Psoas muscle (tissue), 8 donors: Measurements from ENCODE around the gene C2orf78. TPM values are rescaled to one million over a fixed set of nuclear protein-coding genes. Genes with fewer than 3 reads are reported as not detected.
"Not testable (repeated sequence)": the region's sequence is repeated elsewhere in the genome, so short reads cannot be mapped to it uniquely, and the experiment has no call there.

ENCODE experiments used
- ATAC-seq, 4 donors: fragments of 200-7000 bp; cut with Tn5 transposase; one replicate each; pipeline ENCODE4 v1.9.1; 2020; ENCODE audit warnings: moderate library complexity in 3 of 4, mild to moderate bottlenecking in 2 of 4
- DNase-seq, 2 donors: peaks; one replicate each; pipeline ENCODE4 v3.0.0-alpha.2; 2020
- H3K27ac ChIP-seq: fragments of 200-600 bp; one replicate; pipeline ENCODE4 v1.8.0; 2022
- H3K27me3 ChIP-seq, 3 donors: fragments of 200-600 bp in 1 of 3; one replicate each; pipeline versions ENCODE4 v1.6.1 to v1.8.0; 2013 to 2022; ENCODE audit warnings: low read length in 2 of 3, mild to moderate bottlenecking in 2 of 3, moderate library complexity in 1 of 3; ENCODE audit not compliant: insufficient read depth in 3 of 3
- H3K36me3 ChIP-seq, 2 donors: fragments of 200-600 bp in 1 of 2; one replicate each; pipeline versions ENCODE4 v1.6.1 to v1.8.0; 2013 to 2022; ENCODE audit warnings: low read depth in 1 of 2, mild to moderate bottlenecking in 1 of 2, moderate library complexity in 1 of 2; ENCODE audit not compliant: insufficient read depth in 1 of 2
- H3K4me1 ChIP-seq: fragments of 200-600 bp; one replicate; pipeline ENCODE4 v1.8.0; 2022
- H3K4me3 ChIP-seq: fragments of 200-600 bp; one replicate; pipeline ENCODE4 v1.8.0; 2022; ENCODE audit warnings: mild to moderate bottlenecking
- H3K9me3 ChIP-seq: fragments of 200-600 bp; one replicate; pipeline ENCODE4 v1.8.0; 2022
- WGBS, 3 donors: extraction: QIAGEN DNeasy Blood & Tissue Kit; methylation state at CpG; one replicate each; pipeline versions ENCODE4 v1.1.6 to v1.1.7; 2013; 5-methylcytosine and 5-hydroxymethylcytosine counted together
- intact Hi-C, 2 donors: fragments of 100-400 bp; cut with DNase I; formaldehyde crosslinking; loops; one replicate each; pipeline versions ENCODE4 v1.11.0 to v1.14.2; 2022
- polyA plus RNA-seq, 3 donors: library from polyadenylated mRNA; stranded (reverse); fragments of 200-250 nt; gene quantifications; one replicate each; pipeline ENCODE4 v1.2.3, GENCODE V29; 2013
- total RNA-seq, 4 donors: library from RNA; stranded (reverse); fragmentation: NEBNext Ultra II Directional in 2 of 4; extraction: Animal tissue kit (Norgen Biotek cat#: 25700) in 2 of 4; gene quantifications; one replicate each; pipeline versions ENCODE4 v1.2.1 to v1.2.4, GENCODE V29; 2021 to 2023
- TF ChIP-seq, protein P1 (sequence below): fragments of 200-600 bp; IDR thresholded peaks from one replicate; pipeline ENCODE4 v1.8.0; 2022; ENCODE audit warnings: antibody characterized with exemption
- donor health status: healthy with polysubstance abuse.
- donor health status: DM: no; HTN: no; CAD: no; lungs with moderate emphysema.
- donor health status: Bipolar disorder and iron deficiency.
- donor health status: healthy.
- donor health status: DM: yes; HTN: yes; CAD: no.
- donor health status: DM: no; HTN: no; CAD: no.
- donor health status: DM: no; HTN: no; CAD: no.
- donor health status: DM: yes; HTN: yes; CAD: no.

The C2orf78 gene
- total and polyA plus RNA-seq, 7 donors, result not detected

DNA sequence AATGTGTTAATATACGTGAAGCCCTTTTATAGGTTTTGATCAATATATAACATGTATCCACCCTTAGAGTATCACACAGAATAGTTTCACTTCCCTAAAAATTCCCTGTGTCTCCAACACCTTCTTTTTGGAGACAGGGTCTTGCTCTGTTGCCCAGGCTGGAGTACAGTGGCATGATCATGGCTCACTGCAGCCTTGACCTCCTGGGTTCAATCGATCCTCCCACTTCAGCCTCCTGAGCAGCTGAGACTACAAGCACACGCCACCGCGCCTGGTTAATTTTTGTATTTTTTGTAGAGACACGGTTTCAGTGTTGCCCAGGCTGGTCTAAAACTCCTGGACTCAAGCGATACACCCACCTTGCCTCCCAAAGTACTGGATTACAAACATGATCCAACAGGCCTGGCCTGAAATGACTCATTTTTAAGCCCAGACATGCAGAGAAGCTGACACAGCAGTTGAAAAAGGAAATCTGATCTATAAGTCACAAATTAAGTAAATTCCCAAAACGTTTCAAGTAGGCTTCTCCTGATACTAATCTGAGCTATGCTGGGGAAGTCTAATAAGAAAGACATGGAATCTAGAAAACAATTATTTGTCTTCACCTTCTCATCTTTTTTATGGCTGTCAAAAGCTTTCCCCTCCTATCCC is 7.0 kb upstream of the C2orf78 start:
- H3K27ac ChIP-seq, result no peak overlapping the region
- H3K4me1 ChIP-seq, result peaks cover 5% of the 10 kb centered on the region
- intact Hi-C loops, result loop anchor here in 1 of 2 donors (10.0 kb wide), 1 partner anchor 82 kb away; no protein-coding TSS in a partner anchor
- H3K9me3 ChIP-seq, result no peaks in the 10 kb centered on the region
- no peak overlapping the region for H3K4me3 ChIP-seq
- ATAC-seq (no peak), DNase-seq (no peak)
- H3K27me3 ChIP-seq, result no peaks in the 10 kb centered on the region
- peaks cover 2 to 60% of the 10 kb centered on the region in 2 donors for H3K36me3 ChIP-seq
- TF ChIP-seq, protein P1, sequence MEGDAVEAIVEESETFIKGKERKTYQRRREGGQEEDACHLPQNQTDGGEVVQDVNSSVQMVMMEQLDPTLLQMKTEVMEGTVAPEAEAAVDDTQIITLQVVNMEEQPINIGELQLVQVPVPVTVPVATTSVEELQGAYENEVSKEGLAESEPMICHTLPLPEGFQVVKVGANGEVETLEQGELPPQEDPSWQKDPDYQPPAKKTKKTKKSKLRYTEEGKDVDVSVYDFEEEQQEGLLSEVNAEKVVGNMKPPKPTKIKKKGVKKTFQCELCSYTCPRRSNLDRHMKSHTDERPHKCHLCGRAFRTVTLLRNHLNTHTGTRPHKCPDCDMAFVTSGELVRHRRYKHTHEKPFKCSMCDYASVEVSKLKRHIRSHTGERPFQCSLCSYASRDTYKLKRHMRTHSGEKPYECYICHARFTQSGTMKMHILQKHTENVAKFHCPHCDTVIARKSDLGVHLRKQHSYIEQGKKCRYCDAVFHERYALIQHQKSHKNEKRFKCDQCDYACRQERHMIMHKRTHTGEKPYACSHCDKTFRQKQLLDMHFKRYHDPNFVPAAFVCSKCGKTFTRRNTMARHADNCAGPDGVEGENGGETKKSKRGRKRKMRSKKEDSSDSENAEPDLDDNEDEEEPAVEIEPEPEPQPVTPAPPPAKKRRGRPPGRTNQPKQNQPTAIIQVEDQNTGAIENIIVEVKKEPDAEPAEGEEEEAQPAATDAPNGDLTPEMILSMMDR, result no peak
- WGBS, 3 donors, result 83 to 87% (median 84%) methylated on average over 8 of the region's 8 CpGs

DNA sequence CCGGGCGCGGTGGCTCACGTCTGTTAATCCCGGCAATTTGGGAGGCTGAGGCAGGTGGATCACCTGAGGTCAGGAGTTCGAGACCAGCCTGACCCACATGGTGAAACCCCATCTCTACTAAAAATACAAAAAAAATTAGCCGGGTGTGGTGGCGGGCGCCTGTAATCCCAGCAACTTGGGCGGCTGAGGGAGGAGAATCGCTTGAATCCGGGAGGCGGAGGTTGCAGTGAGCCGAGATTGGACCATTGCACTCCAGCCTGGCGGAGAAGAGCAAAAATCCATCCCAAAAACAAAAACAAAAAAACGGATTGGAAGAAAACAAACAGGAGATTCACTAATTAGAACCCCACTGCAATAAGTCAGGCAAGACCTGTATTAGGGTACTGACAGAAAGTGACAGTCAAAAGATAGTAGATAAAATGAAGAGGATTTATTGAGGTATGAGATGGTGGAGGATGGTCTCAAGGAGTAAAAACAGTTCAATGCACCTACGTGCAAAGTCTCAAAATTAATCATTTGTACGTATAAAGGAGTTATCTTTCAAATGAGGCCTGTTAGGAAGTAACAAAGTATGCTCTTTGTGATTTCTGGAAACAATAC is 5.0 kb upstream of the C2orf78 start:
- not testable (repeated sequence) for DNase-seq, H3K9me3 ChIP-seq, H3K27me3 ChIP-seq, H3K4me1 ChIP-seq
- peaks cover 2 to 40% of the 10 kb centered on the region in 2 donors for H3K36me3 ChIP-seq
- H3K27ac ChIP-seq, result peak overlapping the region; percentile 89
- WGBS, 3 donors, result 68 to 71% (median 69%) methylated on average over 18 of the region's 18 CpGs
- intact Hi-C loops, result loop anchor here in 1 of 2 donors (10.0 kb wide), 1 partner anchor 84 kb away; no protein-coding TSS in a partner anchor
- peak in 1 of 4 donors; percentile 5 for ATAC-seq
- H3K4me3 ChIP-seq, result peak overlapping the region; percentile 78

DNA sequence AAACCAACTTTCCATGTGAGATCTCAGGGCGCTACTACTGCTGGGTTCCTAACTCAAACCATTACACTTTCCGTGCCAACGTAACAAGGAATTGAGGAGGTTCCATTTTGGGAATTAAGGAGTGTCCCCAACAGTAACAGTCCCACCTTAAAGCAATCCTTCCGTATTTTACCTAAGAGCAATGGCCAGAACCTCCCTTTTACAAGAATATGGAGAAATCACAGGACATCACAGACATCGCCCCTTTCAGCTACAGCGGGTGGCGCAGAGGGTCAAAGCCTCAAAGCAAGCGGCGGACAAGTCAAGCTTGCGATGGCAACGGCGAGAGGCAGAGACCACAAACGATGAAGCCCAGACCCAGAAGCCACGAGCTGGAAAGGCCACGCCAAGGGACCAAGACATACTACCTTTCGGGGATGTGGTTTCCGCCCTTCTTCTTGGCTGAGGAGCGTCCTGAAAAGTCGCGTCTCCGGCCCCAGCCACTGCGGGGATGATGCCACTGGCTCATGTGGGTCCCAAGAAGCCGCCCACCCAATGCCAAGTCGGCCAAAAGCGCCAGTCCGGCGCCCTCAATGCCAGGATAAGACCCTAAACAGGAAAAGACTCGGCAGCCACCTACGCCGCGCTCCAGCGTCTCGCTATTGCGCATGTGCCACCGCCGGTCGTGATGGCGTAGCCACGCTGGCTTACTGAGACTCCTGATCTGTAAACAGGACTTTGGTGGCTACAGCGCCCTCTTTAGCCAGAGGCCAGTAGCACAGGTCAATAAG is 4.3 kb upstream of the C2orf78 start, which contains the start of gene DUSP11:
Gene DUSP11, minus strand, starts transcription at position 637 of the 770 bp plus-strand sequence. Its CDS starts 129 bp downstream, at position 508.
- intact Hi-C loops, result loop anchor here in 1 of 2 donors (10.0 kb wide), 1 partner anchor 85 kb away; no protein-coding TSS in a partner anchor
- H3K27ac ChIP-seq, result peak within 1 kb of the TSS; percentile 89
- H3K36me3 ChIP-seq, result peaks cover 2 to 33% of the 10 kb centered on the region in 2 donors
- H3K27me3 ChIP-seq, result no peaks in the 10 kb centered on the region
- peak within 1 kb of the TSS; percentile 78 for H3K4me3 ChIP-seq
- DNase-seq (peak; percentile 95 to 97), ATAC-seq (peak; percentile 99 to 100 (median 100))
- 0% methylated on average over 38 to 40 of the region's 40 CpGs for WGBS, 3 donors
- H3K9me3 ChIP-seq, result no peaks in the 10 kb centered on the region
- TF ChIP-seq, protein P1, result peak; percentile 87
- peaks cover 5% of the 10 kb centered on the region for H3K4me1 ChIP-seq

DNA sequence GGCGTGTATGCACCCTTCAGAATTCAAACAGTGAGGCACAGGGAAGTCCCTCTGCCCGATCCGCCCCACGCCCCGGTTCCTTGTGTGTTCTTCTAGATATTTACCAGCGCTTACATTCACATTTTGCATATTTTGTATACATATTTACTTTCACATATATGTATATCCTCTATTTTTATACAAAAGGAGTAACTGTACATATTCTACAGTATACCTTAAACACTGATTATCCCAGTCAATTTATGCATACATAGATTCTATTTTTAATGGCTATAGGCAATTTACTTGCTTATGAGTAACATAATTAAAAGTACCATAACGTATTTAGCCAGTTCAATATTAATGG is 3.8 kb upstream of the C2orf78 start:
- peaks cover 2 to 28% of the 10 kb centered on the region in 2 donors for H3K36me3 ChIP-seq
- ATAC-seq (no peak), DNase-seq (no peak)
- 5 to 11% (median 9%) methylated on average over 7 of the region's 7 CpGs for WGBS, 3 donors
- intact Hi-C loops, result no loop called here
- H3K27me3 ChIP-seq, result no peaks in the 10 kb centered on the region
- peak overlapping the region; percentile 78 for H3K4me3 ChIP-seq
- TF ChIP-seq, protein P1, result no peak
- H3K27ac ChIP-seq, result peak overlapping the region; percentile 89
- H3K9me3 ChIP-seq, result no peaks in the 10 kb centered on the region
- H3K4me1 ChIP-seq, result peaks cover 5% of the 10 kb centered on the region

DNA sequence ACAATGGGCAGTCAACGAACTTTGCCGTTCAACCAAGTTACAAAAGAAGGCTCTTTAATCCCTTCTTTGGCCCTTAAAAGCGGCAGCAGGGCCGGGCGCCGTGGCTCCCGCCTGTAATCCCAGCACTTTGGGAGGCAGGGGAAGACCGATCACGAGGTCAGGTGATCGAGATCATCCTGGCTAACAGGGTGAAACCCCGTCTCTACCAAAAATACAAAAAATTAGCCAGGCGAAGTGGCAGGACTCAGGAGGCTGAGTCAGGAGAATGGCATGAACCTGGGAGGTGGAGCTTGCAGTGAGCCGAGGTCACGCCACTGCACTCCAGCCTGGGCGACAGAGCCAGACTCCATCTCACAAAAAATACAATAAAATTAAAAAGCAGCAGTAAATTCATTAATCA is 581 bp upstream of the C2orf78 start:
- H3K9me3 ChIP-seq, DNase-seq, ATAC-seq, H3K36me3 ChIP-seq, H3K4me1 ChIP-seq, H3K4me3 ChIP-seq, H3K27ac ChIP-seq, intact Hi-C loops, H3K27me3 ChIP-seq: not testable (repeated sequence)
- WGBS, 3 donors, result 64 to 71% (median 69%) methylated on average over 15 of the region's 15 CpGs
